Progenitor cell of endocrine pancreas (in vitro differentiated cells): ENCODE measurements around the gene UIMC1. TPM values are rescaled to one million over a fixed set of nuclear protein-coding genes. Genes with fewer than 3 reads are reported as not detected.

ENCODE experiments used
- DNase-seq: peaks from one replicate; pipeline ENCODE4 v3.0.0; 2021; ENCODE audit warnings: low spot score; ENCODE audit not compliant: unreplicated experiment
- H3K27ac Mint-ChIP-seq: 2 replicates; pipeline ENCODE4 v1.8.0; 2021; ENCODE audit warnings: mild to moderate bottlenecking, moderate library complexity, mixed read lengths
- H3K27me3 Mint-ChIP-seq: 2 replicates; pipeline ENCODE4 v1.8.0; 2021; ENCODE audit warnings: mixed read lengths
- H3K36me3 Mint-ChIP-seq: 2 replicates; pipeline ENCODE4 v1.8.0; 2022; ENCODE audit warnings: mixed read lengths; ENCODE audit not compliant: insufficient read depth
- H3K4me1 Mint-ChIP-seq: 2 replicates; pipeline ENCODE4 v1.8.0; 2021; ENCODE audit warnings: low read depth, mixed read lengths
- H3K4me3 Mint-ChIP-seq: 2 replicates; pipeline ENCODE4 v1.8.0; 2021; ENCODE audit warnings: low read depth, mild to moderate bottlenecking, moderate library complexity, mixed read lengths
- H3K9me3 Mint-ChIP-seq: 2 replicates; pipeline ENCODE4 v1.8.0; 2021; ENCODE audit warnings: low read depth, mixed read lengths
- total RNA-seq: library from RNA; stranded (reverse); gene quantifications from 2 replicates; pipeline ENCODE4 v1.2.1, GENCODE V29; 2021
- TF ChIP-seq, protein P1 (sequence below): fragments of 200-600 bp; sonication (generic); IDR thresholded peaks from one replicate; pipeline ENCODE4 v1.5.0; 2021; ENCODE audit warnings: antibody characterized with exemption, mild to moderate bottlenecking; ENCODE audit not compliant: unreplicated experiment

Gene UIMC1
- total RNA-seq, 1 donor from 2014 or later = 47.4 TPM

DNA sequence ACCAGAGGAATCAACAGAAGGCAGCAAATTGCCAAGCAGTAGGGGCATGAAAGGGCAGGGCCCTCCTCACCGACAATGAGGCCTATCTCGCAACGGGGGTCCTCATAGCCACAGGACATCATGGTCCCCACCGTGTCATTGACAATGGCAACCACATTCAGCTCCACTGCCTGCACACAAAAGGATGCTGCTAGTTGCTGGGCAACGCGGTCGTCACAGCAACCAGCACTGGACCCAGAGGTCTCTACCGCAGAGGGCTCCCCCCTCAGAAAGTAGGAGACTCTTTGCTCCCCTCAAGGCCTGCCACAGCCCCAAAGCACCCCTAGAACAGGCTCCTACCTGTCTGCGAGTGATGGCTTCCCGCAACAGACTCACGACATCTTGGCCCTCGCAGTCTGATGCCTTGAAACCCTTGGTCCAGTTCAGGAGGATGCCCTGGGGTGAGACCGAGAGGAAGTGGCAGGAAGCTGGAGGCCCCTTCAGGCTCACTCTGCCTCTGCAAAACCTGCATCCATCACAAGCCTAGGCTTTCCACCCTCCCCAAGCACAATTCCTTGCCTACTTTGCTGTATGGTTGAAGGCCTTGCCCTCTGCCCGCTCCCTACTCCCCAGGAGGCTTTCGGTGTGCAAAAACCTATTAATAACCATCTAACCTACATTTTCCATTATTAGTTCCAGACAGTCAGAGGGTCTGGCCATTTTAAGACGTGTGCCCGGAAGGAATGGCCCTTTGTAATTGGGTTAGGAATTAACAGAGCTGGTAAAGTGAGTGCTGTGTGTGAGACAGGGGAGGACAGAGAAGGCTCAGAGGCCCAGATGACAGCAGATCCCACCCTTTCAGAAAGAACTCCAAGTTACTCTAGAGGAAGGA lies 122.6 kb downstream of the UIMC1 start:
- TF ChIP-seq, protein P1, sequence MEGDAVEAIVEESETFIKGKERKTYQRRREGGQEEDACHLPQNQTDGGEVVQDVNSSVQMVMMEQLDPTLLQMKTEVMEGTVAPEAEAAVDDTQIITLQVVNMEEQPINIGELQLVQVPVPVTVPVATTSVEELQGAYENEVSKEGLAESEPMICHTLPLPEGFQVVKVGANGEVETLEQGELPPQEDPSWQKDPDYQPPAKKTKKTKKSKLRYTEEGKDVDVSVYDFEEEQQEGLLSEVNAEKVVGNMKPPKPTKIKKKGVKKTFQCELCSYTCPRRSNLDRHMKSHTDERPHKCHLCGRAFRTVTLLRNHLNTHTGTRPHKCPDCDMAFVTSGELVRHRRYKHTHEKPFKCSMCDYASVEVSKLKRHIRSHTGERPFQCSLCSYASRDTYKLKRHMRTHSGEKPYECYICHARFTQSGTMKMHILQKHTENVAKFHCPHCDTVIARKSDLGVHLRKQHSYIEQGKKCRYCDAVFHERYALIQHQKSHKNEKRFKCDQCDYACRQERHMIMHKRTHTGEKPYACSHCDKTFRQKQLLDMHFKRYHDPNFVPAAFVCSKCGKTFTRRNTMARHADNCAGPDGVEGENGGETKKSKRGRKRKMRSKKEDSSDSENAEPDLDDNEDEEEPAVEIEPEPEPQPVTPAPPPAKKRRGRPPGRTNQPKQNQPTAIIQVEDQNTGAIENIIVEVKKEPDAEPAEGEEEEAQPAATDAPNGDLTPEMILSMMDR = no peak
- H3K36me3 Mint-ChIP-seq = no peaks in the 10 kb centered on the region
- H3K27ac Mint-ChIP-seq = no peak overlapping the region
- no peak overlapping the region for H3K4me3 Mint-ChIP-seq
- H3K4me1 Mint-ChIP-seq = peaks cover 7% of the 10 kb centered on the region
- peaks cover 32% of the 10 kb centered on the region for H3K27me3 Mint-ChIP-seq
- DNase-seq = no peak
- no peaks in the 10 kb centered on the region for H3K9me3 Mint-ChIP-seq

- Mint-ChIP-seq H3K4me1 (peaks cover 7% of the 10 kb centered on the region), H3K4me3 (no peak overlapping the region), H3K27ac (no peak overlapping the region), H3K36me3 (no peaks in the 10 kb centered on the region), H3K27me3 (peaks cover 32% of the 10 kb centered on the region), H3K9me3 (no peaks in the 10 kb centered on the region)
- TF ChIP-seq, protein P1 = no peak
- no peak for DNase-seq
These were observed 124.0 kb downstream of the UIMC1 start for GRCh38 chr5:176882567-176882903.

DNA sequence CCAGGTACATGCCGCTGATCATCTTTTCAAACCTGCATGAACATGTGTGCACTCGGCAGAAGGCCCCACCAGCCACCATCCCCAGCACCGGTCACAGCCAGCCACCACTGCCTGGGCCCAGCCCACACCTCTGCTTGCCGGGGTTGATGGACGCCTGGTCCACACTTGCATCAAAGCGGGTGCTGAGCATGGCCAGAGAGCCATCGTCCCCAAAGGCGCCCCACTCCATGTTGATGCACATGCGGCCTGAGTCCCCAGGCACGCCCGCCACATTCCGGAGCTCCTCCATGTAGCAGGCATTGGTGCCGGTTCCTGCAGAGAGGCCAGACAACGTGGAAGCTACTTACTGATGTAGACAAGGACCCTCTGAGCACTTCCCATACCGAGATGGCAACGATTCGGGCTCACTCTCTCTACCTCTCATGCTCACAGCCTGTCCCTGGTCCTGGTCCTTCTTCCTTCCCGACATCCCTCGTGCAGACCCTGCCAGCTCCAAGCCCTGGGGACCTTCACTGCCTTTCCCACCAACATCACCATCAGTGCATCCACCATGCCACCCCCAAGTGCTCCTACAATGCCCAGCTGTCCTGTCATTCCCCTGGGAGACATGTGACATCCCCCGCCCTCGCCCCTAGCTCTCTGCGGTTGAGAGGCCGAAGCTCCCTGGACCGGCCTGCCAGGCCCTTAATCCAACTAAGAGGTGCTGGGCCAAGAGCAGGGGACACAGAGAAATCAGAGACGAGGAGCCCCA lies 124.6 kb downstream of the UIMC1 start:
- Mint-ChIP-seq H3K27me3 (peaks cover 32% of the 10 kb centered on the region), H3K4me3 (no peak overlapping the region), H3K27ac (peak overlapping the region; percentile 77), H3K9me3 (no peaks in the 10 kb centered on the region), H3K4me1 (peaks cover 7% of the 10 kb centered on the region), H3K36me3 (no peaks in the 10 kb centered on the region)
- DNase-seq = no peak
- TF ChIP-seq, protein P1 = no peak

DNA sequence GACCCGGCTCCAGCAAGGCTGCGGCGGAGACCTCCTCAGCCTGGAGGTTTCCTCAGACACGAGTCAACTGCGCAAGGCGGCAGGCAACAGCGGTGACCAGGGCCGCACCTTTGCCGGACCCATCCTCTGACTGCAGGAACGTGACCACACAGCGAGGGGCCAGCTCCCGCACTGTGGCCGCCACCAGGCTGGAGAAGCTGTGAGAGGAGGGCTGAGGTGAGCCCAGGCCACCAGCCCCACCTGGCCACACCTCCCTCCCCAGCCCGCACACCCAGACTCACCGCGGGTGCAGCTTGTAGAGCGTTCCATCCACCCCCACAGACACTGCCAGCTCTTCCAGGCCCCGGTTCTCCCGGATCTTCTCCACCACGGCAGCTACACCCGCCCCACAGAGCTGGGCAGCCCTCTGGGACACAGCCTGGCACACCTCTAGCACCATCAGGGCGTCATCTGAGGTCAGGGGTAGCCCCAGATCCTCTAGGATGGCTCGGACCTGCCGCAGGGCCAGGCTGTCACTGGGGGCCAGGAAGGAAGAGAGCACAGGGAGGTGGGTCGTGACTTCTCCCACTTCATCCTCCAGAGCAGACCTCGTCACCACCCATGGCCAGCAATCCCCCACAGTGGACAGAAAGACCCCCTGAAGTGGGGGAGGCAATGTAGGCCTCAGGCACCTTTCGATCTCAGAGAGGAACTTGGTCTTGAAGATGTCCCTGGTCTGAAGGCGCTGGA lies 125.4 kb downstream of the UIMC1 start:
- H3K27ac Mint-ChIP-seq = no peak overlapping the region
- H3K4me1 Mint-ChIP-seq = peaks cover 7% of the 10 kb centered on the region
- no peaks in the 10 kb centered on the region for H3K9me3 Mint-ChIP-seq
- no peak for DNase-seq
- no peaks in the 10 kb centered on the region for H3K36me3 Mint-ChIP-seq
- H3K4me3 Mint-ChIP-seq = no peak overlapping the region
- peaks cover 34% of the 10 kb centered on the region for H3K27me3 Mint-ChIP-seq
- TF ChIP-seq, protein P1 = no peak
